Loucy (cell line): ENCODE results near the gene BBS5.
"Not testable (repeated sequence)": the region's sequence is repeated elsewhere in the genome, so short reads cannot be mapped to it uniquely, and the experiment has no call there.

Experiments used
- EZH2phosphoT487 ChIP-seq: fragments of 200-600 bp; IDR thresholded peaks from 2 replicates; pipeline ENCODE4 v1.6.1; 2018; ENCODE audit warnings: antibody characterized with exemption, mild to moderate bottlenecking, moderate library complexity, borderline replicate concordance
- TF ChIP-seq, protein P1 (sequence below): fragments of 200-600 bp; sonication (generic); conservative IDR thresholded peaks from 2 replicates; pipeline ENCODE4 v1.5.1; 2014; ENCODE audit warnings: mild to moderate bottlenecking, antibody characterized with exemption, low read length

DNA sequence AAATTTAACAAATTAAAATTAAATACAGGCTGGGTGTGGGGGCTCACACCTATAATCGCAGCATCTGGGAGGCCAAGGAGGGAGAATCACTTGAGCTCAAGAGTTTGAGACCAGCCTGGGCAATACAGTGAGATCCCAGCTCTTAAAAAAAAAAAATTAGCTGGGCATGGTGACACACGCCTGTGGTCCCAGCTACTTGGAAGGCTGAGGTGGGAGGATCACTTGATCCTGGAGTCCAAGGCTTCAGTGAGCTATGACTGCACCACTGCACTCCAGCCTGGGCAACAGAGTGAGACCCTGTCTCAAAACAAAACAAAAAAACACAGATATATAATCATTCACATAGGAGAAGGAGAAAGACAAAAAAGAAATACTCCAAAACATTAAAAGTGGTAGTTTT lies 60.2 kb downstream of the BBS5 start:
- TF ChIP-seq, protein P1, sequence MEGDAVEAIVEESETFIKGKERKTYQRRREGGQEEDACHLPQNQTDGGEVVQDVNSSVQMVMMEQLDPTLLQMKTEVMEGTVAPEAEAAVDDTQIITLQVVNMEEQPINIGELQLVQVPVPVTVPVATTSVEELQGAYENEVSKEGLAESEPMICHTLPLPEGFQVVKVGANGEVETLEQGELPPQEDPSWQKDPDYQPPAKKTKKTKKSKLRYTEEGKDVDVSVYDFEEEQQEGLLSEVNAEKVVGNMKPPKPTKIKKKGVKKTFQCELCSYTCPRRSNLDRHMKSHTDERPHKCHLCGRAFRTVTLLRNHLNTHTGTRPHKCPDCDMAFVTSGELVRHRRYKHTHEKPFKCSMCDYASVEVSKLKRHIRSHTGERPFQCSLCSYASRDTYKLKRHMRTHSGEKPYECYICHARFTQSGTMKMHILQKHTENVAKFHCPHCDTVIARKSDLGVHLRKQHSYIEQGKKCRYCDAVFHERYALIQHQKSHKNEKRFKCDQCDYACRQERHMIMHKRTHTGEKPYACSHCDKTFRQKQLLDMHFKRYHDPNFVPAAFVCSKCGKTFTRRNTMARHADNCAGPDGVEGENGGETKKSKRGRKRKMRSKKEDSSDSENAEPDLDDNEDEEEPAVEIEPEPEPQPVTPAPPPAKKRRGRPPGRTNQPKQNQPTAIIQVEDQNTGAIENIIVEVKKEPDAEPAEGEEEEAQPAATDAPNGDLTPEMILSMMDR = not testable (repeated sequence)
- TF ChIP-seq EZH2phosphoT487 = not testable (repeated sequence)
